ENCODE data around the gene RAB44.

Gene RAB44

DNA sequence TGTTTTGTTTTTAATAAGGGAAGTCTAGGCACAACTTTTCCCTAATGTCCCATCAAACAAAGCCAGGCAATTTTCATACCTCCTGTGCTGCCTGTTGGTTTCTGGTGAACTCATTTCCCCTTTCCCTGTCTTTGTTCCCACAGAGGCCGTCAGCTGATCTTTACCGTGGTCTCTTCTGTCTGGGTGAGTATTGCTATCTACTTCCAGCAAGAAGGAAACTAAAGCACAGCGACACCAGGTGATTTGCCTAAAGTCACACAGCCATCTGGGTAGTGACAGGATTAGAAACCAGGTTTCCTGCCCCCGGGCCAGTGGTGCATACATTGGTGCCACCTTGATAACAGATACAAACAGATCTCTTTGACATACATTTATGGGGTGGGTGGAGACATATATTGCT, 59.6 kb downstream of the RAB44 start:
- Histone ChIP-seq H3K4me1 (ENCODE audit: control insufficient read depth, insufficient read depth, low read length) (peaks cover 5% of the 10 kb centered on the region), H3K27me3 (ENCODE audit: control insufficient read depth, insufficient read depth, low read length, poor library complexity, severe bottlenecking) (no peaks in the 10 kb centered on the region), H3K4me3 (ENCODE audit: insufficient read depth, low read depth, low read length) (no peak overlapping the region), H3K9me3 (ENCODE audit: control insufficient read depth, low read length) (no peaks in the 10 kb centered on the region), H3K27ac (ENCODE audit: insufficient read depth, low read depth, low read length, poor library complexity, severe bottlenecking) (no peak overlapping the region), H3K36me3 (ENCODE audit: control insufficient read depth, insufficient read depth, low read length) (no peaks in the 10 kb centered on the region)
- 77 to 88% methylated on average over 4 of the region's 4 CpGs for WGBS, 2 experiments

DNA sequence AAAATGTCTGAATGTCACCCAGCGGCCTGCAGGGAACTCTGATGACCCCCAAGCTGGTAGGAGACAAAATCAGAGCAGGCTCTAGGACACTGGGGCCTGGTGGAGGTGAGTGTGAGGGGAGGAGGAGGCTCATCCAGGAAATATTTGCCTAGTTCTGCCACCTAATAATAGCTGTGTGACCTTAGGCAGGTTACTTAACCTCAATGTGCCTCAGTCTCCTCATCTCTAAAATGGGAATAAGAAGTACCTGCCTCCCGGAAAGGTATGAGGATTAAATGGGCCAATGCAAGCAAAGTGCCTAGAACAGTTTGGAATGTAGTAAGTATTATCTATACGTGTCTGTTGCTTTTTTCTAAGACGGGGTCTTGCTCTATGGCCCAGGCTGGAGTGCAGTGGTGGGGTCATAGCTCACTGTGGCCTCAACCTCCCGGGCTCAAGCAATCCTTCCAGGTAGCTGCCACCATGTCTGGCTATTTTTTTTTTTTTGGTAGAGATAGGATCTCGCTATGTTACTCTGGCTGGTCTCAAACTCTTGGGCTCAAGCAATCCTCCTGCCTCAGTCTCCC, 60.4 kb downstream of the RAB44 start:
- Histone ChIP-seq H3K36me3 (ENCODE audit: control insufficient read depth, insufficient read depth, low read length) (no peaks in the 10 kb centered on the region), H3K27ac (ENCODE audit: insufficient read depth, low read depth, low read length, poor library complexity, severe bottlenecking) (no peak overlapping the region), H3K27me3 (ENCODE audit: control insufficient read depth, insufficient read depth, low read length, poor library complexity, severe bottlenecking) (no peaks in the 10 kb centered on the region), H3K9me3 (ENCODE audit: control insufficient read depth, low read length) (no peaks in the 10 kb centered on the region), H3K4me1 (ENCODE audit: control insufficient read depth, insufficient read depth, low read length) (peaks cover 5% of the 10 kb centered on the region), H3K4me3 (ENCODE audit: insufficient read depth, low read depth, low read length) (no peak overlapping the region)
- WGBS, 2 experiments: 75 to 80% methylated on average over 6 of the region's 6 CpGs

DNA sequence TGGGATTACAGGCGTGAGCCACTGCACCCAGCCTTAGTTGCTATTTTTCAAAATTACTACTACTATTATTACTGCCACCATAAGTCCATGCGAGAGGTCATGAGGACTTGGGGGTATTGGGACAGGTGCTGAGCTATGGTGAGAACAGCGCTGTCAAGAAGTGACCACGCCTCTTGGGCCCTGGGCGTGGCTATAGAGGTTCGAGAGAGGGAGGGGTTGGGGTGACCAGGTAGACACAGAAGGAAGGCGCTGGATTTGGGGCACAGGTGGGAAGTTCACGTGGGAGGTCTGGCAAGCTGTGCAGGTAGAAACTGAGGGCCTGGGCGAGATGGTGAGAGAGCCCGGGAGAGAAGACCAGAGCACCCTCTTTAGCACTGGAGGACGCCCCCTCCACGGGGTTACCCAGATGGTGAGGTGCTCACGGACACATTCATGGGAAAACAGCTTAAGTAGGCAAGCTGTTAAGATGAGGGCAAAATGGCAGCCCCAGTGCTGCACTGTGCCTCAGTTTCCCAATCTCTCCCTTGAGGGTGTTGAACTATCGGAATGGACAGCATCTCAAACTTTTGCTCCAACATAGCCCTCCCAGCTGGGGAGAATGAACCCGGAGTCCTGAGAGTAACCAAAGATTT, 61.0 kb downstream of the RAB44 start:
- no peaks in the 10 kb centered on the region for H3K36me3 ChIP-seq (ENCODE audit: control insufficient read depth, insufficient read depth, low read length)
- H3K4me1 ChIP-seq (ENCODE audit: control insufficient read depth, insufficient read depth, low read length): peaks cover 5% of the 10 kb centered on the region
- no peaks in the 10 kb centered on the region for H3K9me3 ChIP-seq (ENCODE audit: control insufficient read depth, low read length)
- H3K27ac ChIP-seq (ENCODE audit: insufficient read depth, low read depth, low read length, poor library complexity, severe bottlenecking): no peak overlapping the region
- no peak overlapping the region for H3K4me3 ChIP-seq (ENCODE audit: insufficient read depth, low read depth, low read length)
- 79 to 84% methylated on average over 15 of the region's 15 CpGs for WGBS, 2 experiments
- H3K27me3 ChIP-seq (ENCODE audit: control insufficient read depth, insufficient read depth, low read length, poor library complexity, severe bottlenecking): no peaks in the 10 kb centered on the region

GRCh38 chr6:36759148-36759759, 61.6 kb downstream of the RAB44 start:
- 22 to 23% methylated on average over 8 of the region's 8 CpGs for WGBS, 2 experiments
- no peaks in the 10 kb centered on the region for H3K27me3 ChIP-seq (ENCODE audit: control insufficient read depth, insufficient read depth, low read length, poor library complexity, severe bottlenecking)
- no peaks in the 10 kb centered on the region for H3K36me3 ChIP-seq (ENCODE audit: control insufficient read depth, insufficient read depth, low read length)
- no peak overlapping the region for H3K4me3 ChIP-seq (ENCODE audit: insufficient read depth, low read depth, low read length)
- no peak overlapping the region for H3K27ac ChIP-seq (ENCODE audit: insufficient read depth, low read depth, low read length, poor library complexity, severe bottlenecking)
- H3K4me1 ChIP-seq (ENCODE audit: control insufficient read depth, insufficient read depth, low read length): peaks cover 5% of the 10 kb centered on the region
- H3K9me3 ChIP-seq (ENCODE audit: control insufficient read depth, low read length): no peaks in the 10 kb centered on the region

GRCh38 chr6:36760685-36761435, 63.2 kb downstream of the RAB44 start:
- Histone ChIP-seq H3K9me3 (ENCODE audit: control insufficient read depth, low read length) (no peaks in the 10 kb centered on the region), H3K27me3 (ENCODE audit: control insufficient read depth, insufficient read depth, low read length, poor library complexity, severe bottlenecking) (no peaks in the 10 kb centered on the region), H3K4me3 (ENCODE audit: insufficient read depth, low read depth, low read length) (no peak overlapping the region), H3K36me3 (ENCODE audit: control insufficient read depth, insufficient read depth, low read length) (no peaks in the 10 kb centered on the region), H3K4me1 (ENCODE audit: control insufficient read depth, insufficient read depth, low read length) (peaks cover 10% of the 10 kb centered on the region), H3K27ac (ENCODE audit: insufficient read depth, low read depth, low read length, poor library complexity, severe bottlenecking) (no peak overlapping the region)
- 80 to 82% methylated on average over 11 of the region's 11 CpGs for WGBS, 2 experiments

GRCh38 chr6:36762123-36762522, 64.5 kb downstream of the RAB44 start:
- H3K4me1 ChIP-seq (ENCODE audit: control insufficient read depth, insufficient read depth, low read length): peaks cover 12% of the 10 kb centered on the region
- H3K27me3 ChIP-seq (ENCODE audit: control insufficient read depth, insufficient read depth, low read length, poor library complexity, severe bottlenecking): no peaks in the 10 kb centered on the region
- H3K27ac ChIP-seq (ENCODE audit: insufficient read depth, low read depth, low read length, poor library complexity, severe bottlenecking): no peak overlapping the region
- H3K4me3 ChIP-seq (ENCODE audit: insufficient read depth, low read depth, low read length): no peak overlapping the region
- H3K9me3 ChIP-seq (ENCODE audit: control insufficient read depth, low read length): no peaks in the 10 kb centered on the region
- H3K36me3 ChIP-seq (ENCODE audit: control insufficient read depth, insufficient read depth, low read length): no peaks in the 10 kb centered on the region
- WGBS, 2 experiments: 93 to 96% methylated on average over 11 of the region's 11 CpGs

- H3K36me3 ChIP-seq (ENCODE audit: control insufficient read depth, insufficient read depth, low read length): no peaks in the 10 kb centered on the region
- no peaks in the 10 kb centered on the region for H3K27me3 ChIP-seq (ENCODE audit: control insufficient read depth, insufficient read depth, low read length, poor library complexity, severe bottlenecking)
- WGBS, 2 experiments: 76 to 78% methylated on average over 10 of the region's 10 CpGs
- H3K4me1 ChIP-seq (ENCODE audit: control insufficient read depth, insufficient read depth, low read length): peaks cover 24% of the 10 kb centered on the region
- H3K4me3 ChIP-seq (ENCODE audit: insufficient read depth, low read depth, low read length): no peak overlapping the region
- no peak overlapping the region for H3K27ac ChIP-seq (ENCODE audit: insufficient read depth, low read depth, low read length, poor library complexity, severe bottlenecking)
- no peaks in the 10 kb centered on the region for H3K9me3 ChIP-seq (ENCODE audit: control insufficient read depth, low read length)
Observed at GRCh38 chr6:36765190-36765589, 67.6 kb downstream of the RAB44 start.

DNA sequence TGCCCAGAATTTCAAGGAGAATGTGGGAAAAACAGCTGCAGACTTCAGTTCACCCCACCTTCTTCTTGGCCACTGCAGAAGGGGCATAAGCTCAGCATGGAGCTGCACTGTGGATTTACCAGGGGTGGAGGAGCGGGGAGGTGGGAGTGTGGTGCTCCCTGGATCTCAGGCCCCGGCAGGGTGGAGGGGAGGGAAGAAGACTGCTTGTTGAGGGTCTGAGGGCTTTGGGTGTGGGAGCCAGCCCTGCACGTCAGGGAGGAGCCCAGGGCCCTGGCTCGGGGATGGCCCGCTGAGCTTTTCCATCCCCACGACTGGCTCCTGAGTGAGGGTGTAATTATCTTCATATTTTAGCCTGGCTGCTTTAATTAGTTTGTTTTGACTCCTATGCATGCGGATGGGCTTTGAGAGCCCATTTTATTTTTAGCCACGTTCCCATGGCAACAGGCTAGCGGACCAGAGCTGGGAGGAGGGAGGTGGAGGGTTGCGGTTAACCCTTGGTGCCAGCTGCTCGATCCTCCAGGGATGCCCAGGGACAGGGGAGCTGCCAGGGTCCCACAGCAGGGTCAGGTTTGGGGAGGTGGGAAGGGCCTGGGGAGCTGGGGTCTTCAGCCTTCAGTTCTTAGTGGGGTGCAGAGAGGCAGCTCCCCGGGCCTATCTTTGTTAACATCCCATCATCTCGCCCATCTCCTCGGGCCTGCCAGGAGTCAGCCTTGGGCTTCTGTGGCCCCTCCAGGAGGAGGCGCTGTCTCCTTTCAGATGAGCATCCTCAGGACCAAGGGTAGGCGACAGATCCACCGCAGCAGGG, 68.2 kb downstream of the RAB44 start:
- H3K4me1 ChIP-seq (ENCODE audit: control insufficient read depth, insufficient read depth, low read length): peaks cover 24% of the 10 kb centered on the region
- no peaks in the 10 kb centered on the region for H3K27me3 ChIP-seq (ENCODE audit: control insufficient read depth, insufficient read depth, low read length, poor library complexity, severe bottlenecking)
- 43 to 47% methylated on average over 17 of the region's 17 CpGs for WGBS, 2 experiments
- H3K4me3 ChIP-seq (ENCODE audit: insufficient read depth, low read depth, low read length): no peak overlapping the region
- no peaks in the 10 kb centered on the region for H3K9me3 ChIP-seq (ENCODE audit: control insufficient read depth, low read length)
- no peak overlapping the region for H3K27ac ChIP-seq (ENCODE audit: insufficient read depth, low read depth, low read length, poor library complexity, severe bottlenecking)
- H3K36me3 ChIP-seq (ENCODE audit: control insufficient read depth, insufficient read depth, low read length): no peaks in the 10 kb centered on the region

GRCh38 chr6:36766399-36766945, 68.8 kb downstream of the RAB44 start:
- peaks cover 20% of the 10 kb centered on the region for H3K4me1 ChIP-seq (ENCODE audit: control insufficient read depth, insufficient read depth, low read length)
- no peaks in the 10 kb centered on the region for H3K36me3 ChIP-seq (ENCODE audit: control insufficient read depth, insufficient read depth, low read length)
- H3K27me3 ChIP-seq (ENCODE audit: control insufficient read depth, insufficient read depth, low read length, poor library complexity, severe bottlenecking): no peaks in the 10 kb centered on the region
- H3K4me3 ChIP-seq (ENCODE audit: insufficient read depth, low read depth, low read length): no peak overlapping the region
- WGBS, 2 experiments: 94% methylated on average over 10 of the region's 10 CpGs
- no peak overlapping the region for H3K27ac ChIP-seq (ENCODE audit: insufficient read depth, low read depth, low read length, poor library complexity, severe bottlenecking)
- no peaks in the 10 kb centered on the region for H3K9me3 ChIP-seq (ENCODE audit: control insufficient read depth, low read length)
